Activated T-cell treated with anti-CD3 and anti-CD28 coated beads for 24 hours (primary cell): ENCODE measurements around the gene MTERF4.
A peak's percentile ranks its signal among the peaks of the same experiment; 100 is the strongest.

Source experiments
- DNase-seq: peaks from one replicate; pipeline ENCODE4 v3.0.0-alpha.2; 2020; ENCODE audit warnings: low read depth

Gene MTERF4

GRCh38 chr2:241133436-241133820 is 31.3 kb upstream of the MTERF4 start:
- no peak for DNase-seq

GRCh38 chr2:241132538-241133435 is 30.7 kb upstream of the MTERF4 start:
- DNase-seq = no peak

GRCh38 chr2:241131531-241131930 is 29.4 kb upstream of the MTERF4 start:
- DNase-seq = no peak

DNA sequence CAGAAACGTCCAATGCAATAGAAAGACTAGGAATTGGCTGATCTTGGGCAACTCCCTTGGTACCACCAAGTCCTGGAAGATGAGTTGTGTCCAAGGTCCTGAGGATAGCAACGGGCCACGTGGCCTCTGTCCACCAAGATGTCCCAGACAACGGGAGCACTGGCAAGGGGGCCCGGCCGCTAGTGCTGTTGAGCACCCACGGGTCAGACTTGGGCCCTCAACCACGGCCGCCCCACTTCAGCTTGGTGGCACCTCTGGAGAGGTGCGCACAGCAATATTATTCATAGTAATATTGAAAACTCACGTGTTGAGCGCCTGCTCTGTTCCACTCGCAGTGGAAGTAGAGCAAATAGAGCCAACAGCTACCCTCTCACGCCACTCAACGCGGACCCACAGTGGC is 28.2 kb upstream of the MTERF4 start:
- no peak for DNase-seq

- no peak for DNase-seq
Observed at GRCh38 chr2:241129086-241129871, 27.2 kb upstream of the MTERF4 start.

DNA sequence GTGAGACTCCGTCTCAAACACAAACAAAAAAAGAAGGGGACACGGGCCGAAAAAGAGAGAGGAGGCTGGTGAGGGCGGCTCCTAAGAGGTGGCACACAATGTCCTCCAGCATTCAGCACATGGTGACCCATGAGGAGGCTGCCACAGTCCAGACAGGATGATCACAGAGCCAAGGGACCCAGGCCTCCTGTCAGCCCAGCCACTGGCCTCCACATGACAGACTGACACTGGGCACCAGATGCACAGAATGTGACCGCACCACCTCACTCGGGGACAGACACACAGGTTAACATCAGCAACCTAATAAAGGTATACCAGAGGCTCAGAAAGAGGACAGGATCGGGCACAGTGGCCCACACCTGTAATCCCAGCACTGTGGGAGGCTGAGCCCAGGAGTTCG is 26.2 kb upstream of the MTERF4 start:
- DNase-seq = no peak

GRCh38 chr2:241126771-241127202 is 24.7 kb upstream of the MTERF4 start:
- DNase-seq = no peak

GRCh38 chr2:241126201-241126611 is 24.1 kb upstream of the MTERF4 start:
- no peak for DNase-seq

- no peak for DNase-seq
Observed at GRCh38 chr2:241125626-241126025, 23.5 kb upstream of the MTERF4 start.

DNA sequence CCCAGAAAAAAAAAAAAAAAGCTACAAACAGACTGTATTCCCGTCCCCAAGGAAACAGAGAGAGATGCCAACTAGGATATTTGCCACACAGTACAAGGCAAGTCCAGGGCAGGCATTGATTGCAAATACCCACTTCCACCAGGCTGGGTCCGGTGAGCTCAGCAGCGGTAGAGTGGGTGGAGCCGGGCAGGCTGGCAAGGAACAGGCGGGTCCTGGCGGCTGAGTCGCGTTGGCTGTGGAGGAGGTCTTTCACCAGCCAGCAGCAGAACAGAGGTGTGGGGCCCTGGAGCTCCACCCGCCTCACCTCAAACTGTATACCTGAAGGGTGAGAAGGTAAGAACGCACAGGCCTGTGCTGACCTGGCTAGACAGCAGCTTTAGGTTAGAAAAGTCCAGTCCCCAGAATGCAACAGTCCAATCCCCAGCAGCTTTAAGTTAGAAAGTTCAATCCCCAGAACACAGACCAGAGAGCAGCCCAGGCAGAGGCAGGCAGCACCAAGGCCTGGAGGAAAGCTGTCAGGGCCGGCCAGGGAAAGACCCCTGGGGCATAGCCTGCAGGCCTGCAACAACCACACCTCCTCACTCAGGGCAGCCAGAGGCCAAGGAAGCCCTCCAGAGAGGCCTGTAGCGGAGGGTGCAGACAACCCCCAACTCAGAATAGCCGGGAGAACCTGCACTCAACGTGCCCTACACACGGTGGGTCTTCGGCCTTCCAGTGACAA is 21.9 kb upstream of the MTERF4 start:
- DNase-seq = no peak

GRCh38 chr2:241122376-241123002 is 20.4 kb upstream of the MTERF4 start:
- DNase-seq = no peak

- DNase-seq = no peak
Observed at GRCh38 chr2:241121008-241121407, 18.9 kb upstream of the MTERF4 start.

DNA sequence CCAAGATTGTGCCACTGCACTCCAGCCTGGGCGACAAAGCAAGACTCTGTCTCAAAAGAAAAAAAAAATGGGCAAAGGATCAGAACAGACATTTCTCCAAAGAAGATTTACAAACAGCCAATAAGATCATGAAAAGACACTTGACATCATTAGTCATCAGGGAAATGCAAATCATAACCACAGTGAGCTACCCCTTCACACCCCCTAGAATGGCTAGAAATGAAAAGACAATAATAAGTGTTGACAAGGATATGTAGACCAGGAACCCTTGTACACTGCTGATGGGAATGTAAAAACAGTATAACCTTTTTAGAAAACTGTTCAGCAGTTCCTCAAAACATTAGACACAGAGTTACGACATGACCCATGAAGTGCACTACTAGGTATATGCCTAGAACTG is 18.4 kb upstream of the MTERF4 start:
- no peak for DNase-seq

DNA sequence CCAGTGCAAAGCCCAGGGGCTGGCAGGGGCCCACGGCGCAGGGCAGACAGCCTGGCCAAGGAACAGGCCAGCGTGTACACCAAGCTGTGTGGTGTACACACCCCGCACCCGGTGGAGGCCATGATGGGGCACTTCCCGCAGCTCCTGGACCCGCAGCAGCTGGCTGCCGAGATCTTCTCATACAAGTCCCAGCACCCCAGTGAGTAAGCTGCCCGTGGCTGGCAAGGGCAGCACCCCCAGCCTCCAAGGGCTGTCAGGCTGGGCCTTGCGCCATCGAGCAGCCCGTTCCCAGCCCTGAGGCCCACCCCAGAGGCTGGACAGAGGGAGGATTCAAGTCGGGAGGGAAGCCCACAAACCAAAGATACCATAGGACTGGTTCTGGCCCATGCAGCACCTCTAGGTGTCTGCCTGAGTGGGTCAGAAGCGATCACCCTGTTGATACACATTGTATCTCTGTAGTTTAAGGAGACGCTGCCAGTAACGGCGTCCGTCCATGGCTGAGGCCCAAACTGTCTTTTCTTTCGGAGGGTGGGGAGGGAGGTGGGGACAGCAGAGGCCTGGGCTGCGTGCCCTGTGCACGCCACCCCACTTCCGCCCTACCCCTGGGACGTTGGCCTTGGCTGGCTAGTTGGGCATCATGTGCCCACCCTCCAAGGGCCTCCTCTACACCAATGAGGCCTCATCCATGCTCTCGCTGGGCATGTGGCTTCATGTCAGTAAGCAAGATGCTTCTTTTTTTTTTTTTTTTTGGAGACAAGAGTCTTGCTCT is 16.8 kb upstream of the MTERF4 start:
- DNase-seq = no peak

DNA sequence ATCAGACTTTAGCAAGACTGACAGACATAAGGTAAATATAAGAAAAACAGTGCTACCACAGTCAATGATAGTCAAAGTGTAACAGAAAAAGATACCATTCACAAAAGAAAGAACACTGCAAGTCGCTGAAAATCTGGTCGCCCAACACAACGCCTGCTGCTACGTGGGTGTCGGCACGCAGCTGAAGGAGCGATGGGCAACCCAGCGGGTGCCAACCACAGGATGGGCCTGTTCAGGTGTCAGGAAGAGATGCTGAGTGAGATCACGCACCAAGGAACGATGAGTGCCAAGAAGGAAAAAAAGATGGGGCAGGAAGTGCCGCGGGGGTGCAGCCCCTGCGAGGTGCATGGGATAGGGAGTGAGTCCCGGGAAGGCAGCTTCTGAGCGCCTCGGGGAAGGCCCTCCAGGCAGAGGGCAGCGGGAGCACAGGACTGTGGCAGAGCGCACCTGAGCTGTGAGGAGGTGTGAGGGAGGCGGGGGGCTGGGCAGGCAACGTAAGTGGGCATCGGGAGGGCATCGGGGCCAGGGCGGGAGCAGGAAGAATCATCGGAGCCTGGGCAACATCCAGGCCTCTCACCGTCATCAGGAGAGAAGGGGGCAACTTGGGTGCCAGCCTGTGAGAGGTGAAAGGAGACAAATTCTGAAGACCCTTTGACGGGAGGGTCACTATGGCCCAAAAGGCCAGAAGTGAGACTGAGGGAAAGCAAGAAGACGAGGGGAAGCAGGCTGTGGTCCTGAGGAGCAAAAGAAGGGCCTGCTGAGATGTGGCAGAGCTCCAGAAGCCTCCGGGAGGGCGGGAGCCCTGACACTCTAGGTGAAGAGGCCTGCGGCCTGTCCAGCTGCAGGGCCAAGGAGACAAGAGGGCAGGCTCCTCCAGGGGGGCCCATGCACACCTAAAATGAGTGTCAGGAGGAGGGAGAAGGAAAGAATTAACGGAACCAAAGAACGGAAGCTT is 14.8 kb upstream of the MTERF4 start:
- no peak for DNase-seq

- DNase-seq = no peak
Observed at GRCh38 chr2:241115361-241115760, 13.3 kb upstream of the MTERF4 start.

- no peak for DNase-seq
Observed at GRCh38 chr2:241114836-241115235, 12.7 kb upstream of the MTERF4 start.

DNA sequence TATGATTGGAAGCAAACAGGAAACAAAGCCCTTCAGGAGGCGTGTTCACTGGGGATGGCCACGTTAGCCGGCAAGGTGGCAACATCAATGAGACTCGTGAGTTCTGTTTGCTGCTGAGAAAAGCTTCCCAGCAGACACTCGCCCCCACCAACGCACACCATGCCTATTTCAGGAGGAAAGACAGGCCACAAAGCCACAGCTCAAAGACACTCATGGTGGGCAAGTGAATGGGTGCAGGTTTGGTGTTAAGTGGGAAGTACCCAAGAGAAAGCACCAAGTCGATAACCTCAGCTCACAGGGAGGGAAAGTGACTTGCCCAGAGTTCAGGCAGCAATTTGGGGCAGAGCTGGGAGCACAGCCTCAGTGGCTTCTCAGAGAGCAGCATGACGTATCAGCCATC is 10.5 kb upstream of the MTERF4 start:
- peak; percentile 38 for DNase-seq

- no peak for DNase-seq
Observed at GRCh38 chr2:241112046-241112445, 10.0 kb upstream of the MTERF4 start.

GRCh38 chr2:241111440-241111805 is 9.3 kb upstream of the MTERF4 start:
- DNase-seq = no peak
